T1000 (cell line): ENCODE measurements around the gene SLIT1.

Experiments used
- DNase-seq: peaks from one replicate; lab custom pipeline; 2025; ENCODE audit warnings: mixed read lengths; lab: John Stamatoyannopoulos, UW

Gene SLIT1

GRCh38 chr10:97001183-97001991 lies 184.4 kb downstream of the SLIT1 start:
- DNase-seq, result no peak

- DNase-seq, result no peak
Measured at GRCh38 chr10:97000487-97001182, 185.1 kb downstream of the SLIT1 start.

- no peak for DNase-seq
Measured at GRCh38 chr10:96999987-97000386, 185.8 kb downstream of the SLIT1 start.

GRCh38 chr10:96999337-96999736 lies 186.4 kb downstream of the SLIT1 start:
- DNase-seq, result no peak

- DNase-seq, result no peak
Measured at GRCh38 chr10:96998329-96998888, 187.3 kb downstream of the SLIT1 start.

GRCh38 chr10:96996275-96996965 lies 189.3 kb downstream of the SLIT1 start:
- DNase-seq, result no peak

GRCh38 chr10:96995851-96996250 lies 189.9 kb downstream of the SLIT1 start:
- no peak for DNase-seq

- DNase-seq, result no peak
Measured at GRCh38 chr10:96992721-96993120, 193.0 kb downstream of the SLIT1 start.

GRCh38 chr10:96991313-96991841 lies 194.4 kb downstream of the SLIT1 start:
- DNase-seq, result no peak

GRCh38 chr10:96988426-96988825 lies 197.3 kb downstream of the SLIT1 start:
- DNase-seq, result no peak

GRCh38 chr10:96987842-96988175 lies 197.9 kb downstream of the SLIT1 start:
- DNase-seq, result no peak

- DNase-seq, result no peak
Measured at GRCh38 chr10:96987141-96987841, 198.5 kb downstream of the SLIT1 start.

- DNase-seq, result no peak
Measured at GRCh38 chr10:96986200-96986856, 199.4 kb downstream of the SLIT1 start.

- no peak for DNase-seq
Measured at GRCh38 chr10:96984541-96985131, 201.1 kb downstream of the SLIT1 start.

GRCh38 chr10:96982149-96982930 lies 203.4 kb downstream of the SLIT1 start:
- DNase-seq, result no peak

- no peak for DNase-seq
Measured at GRCh38 chr10:96978621-96979154, 207.1 kb downstream of the SLIT1 start.

- DNase-seq, result no peak
Measured at GRCh38 chr10:96975136-96975535, 210.6 kb downstream of the SLIT1 start.

- no peak for DNase-seq
Measured at GRCh38 chr10:96973809-96974747, 211.7 kb downstream of the SLIT1 start.

GRCh38 chr10:96972264-96972663 lies 213.5 kb downstream of the SLIT1 start:
- no peak for DNase-seq
